NCI-H1092 (cell line): ENCODE measurements around the gene PRRT3.
"Not testable (repeated sequence)": the region's sequence is repeated elsewhere in the genome, so short reads cannot be mapped to it uniquely, and the experiment has no call there.

Experiments used
- DNase-seq: peaks from one replicate; lab custom pipeline; 2025; lab: John Stamatoyannopoulos, UW

Gene PRRT3

GRCh38 chr3:9918261-9919038, 33.8 kb downstream of the PRRT3 start:
- no peak for DNase-seq

DNA sequence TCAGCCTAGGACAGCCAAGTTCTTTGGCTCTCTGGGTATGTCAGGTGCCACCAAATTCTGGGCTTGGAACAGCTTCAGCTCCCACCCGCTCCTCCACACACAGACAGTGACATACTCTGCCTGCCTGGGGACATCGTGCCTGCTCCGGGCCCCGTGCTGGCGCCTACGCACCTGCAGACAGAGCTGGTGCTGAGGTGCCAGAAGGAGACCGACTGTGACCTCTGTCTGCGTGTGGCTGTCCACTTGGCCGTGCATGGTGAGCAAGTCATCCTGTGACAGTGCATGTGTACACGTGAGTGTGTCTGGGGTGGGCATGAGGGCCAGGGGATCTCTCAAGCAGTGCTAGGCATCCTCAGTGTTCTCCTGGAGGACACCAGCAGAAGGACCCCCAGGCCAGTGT, 34.4 kb downstream of the PRRT3 start:
- no peak for DNase-seq

DNA sequence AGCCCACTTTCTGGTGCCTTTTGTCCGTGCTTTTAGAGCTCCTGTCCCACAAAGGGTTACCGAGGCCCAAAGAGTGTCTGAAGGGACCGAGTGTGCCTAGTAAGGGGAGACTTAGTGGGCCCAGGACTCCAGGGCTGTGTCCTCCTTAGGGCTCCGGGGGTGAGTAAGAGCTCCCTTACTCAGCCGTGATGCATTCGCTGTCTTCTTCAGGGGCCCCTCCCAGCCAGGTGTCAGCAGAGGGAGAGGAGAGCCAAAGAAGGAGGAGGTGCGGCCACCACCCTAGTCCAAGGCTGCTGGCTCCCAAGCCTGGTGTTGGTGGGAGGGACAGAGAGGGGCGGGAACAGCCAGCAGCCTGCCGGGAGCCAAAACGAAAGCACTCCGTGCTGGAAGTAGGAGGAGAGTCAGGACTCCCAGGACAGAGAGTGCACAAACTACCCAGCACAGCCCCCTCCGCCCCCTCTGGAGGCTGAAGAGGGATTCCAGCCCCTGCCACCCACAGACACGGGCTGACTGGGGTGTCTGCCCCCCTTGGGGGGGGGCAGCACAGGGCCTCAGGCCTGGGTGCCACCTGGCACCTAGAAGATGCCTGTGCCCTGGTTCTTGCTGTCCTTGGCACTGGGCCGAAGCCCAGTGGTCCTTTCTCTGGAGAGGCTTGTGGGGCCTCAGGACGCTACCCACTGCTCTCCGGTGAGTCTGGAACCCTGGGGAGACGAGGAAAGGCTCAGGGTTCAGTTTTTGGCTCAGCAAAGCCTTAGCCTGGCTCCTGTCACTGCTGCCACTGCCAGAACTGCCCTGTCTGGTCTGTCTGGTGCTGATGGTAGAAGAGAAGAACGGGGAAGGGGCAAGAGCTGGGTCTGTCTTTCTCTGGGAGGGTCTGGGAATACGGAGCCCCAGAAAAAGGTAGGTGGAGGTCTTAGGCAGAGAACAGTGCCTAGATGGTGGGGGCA, 35.2 kb downstream of the PRRT3 start, which contains the start of gene IL17RC:
IL17RC (plus strand) TSS at position 365 of the 947 bp plus-strand sequence; CDS start at position 583, 218 bp downstream.
- no peak for DNase-seq

GRCh38 chr3:9916346-9916733, 35.9 kb downstream of the PRRT3 start:
- no peak for DNase-seq

DNA sequence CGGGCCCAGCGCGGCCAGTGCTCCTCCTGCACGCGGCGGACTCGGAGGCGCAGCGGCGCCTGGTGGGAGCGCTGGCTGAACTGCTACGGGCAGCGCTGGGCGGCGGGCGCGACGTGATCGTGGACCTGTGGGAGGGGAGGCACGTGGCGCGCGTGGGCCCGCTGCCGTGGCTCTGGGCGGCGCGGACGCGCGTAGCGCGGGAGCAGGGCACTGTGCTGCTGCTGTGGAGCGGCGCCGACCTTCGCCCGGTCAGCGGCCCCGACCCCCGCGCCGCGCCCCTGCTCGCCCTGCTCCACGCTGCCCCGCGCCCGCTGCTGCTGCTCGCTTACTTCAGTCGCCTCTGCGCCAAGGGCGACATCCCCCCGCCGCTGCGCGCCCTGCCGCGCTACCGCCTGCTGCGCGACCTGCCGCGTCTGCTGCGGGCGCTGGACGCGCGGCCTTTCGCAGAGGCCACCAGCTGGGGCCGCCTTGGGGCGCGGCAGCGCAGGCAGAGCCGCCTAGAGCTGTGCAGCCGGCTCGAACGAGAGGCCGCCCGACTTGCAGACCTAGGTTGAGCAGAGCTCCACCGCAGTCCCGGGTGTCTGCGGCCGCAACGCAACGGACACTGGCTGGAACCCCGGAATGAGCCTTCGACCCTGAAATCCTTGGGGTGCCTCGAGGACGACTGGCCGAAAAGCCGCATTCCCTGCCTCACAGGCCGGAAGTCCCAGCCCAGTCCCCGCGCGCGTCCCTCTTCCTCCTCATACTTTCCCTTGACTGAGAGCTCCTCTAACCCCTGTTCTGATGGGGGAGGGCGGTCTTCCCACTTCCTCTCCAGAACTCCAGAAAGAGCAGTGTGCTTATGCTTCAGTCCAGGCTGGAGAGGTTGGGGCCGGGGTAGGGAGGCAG, 36.7 kb downstream of the PRRT3 start:
- DNase-seq = no peak

DNA sequence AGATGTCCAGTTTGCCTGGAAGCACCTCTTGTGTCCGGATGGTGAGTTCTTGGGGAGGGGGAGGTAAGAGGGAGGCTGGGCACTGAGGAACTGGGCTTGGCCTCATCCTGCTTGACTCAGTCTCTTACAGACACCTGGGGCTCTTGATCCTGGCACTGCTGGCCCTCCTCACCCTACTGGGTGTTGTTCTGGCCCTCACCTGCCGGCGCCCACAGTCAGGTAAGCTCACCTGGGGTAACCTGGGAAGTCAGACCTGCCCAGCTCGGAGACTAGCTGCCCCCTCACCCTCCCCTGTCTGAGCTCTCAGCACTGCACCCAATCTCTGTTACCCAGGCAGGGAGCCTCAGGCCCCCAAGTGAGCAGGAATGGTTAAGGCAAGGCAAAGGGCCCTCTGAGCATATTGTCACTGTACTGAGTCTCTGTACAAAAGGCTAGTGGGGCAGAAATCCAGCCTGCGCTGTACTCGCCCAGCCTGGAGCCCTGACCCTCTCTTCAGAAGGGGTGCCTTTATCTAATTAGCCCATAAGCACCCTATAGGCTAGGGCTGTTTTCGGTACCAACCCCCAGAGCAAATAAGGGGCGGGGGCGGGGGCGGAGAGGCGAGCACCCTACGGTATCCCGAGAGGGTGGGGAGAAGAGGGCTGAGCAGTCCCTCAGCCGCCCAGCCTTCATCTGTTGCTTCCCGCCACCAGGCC, 37.5 kb downstream of the PRRT3 start:
- no peak for DNase-seq

- DNase-seq = no peak
Observed at GRCh38 chr3:9914011-9914410, 38.2 kb downstream of the PRRT3 start.

DNA sequence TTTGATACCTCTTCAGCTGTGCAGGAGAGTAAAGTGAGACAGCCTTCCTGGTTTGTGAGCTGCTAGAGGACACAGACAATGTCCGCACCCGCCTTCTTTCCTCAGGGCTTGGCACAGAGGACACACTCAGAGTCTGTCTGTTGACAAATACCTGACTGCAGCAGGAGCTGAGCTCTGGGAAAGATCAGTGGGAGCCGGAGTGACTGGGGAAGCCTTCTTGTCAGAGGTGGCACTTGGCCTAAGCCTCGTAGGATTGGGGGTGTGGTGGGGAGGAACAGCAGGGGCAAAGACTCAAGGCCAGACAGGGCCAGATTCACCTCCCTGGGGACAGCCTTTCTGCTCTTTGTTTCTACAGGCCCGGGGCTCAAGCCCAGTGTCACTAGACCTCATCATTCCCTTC, 38.6 kb downstream of the PRRT3 start:
- DNase-seq = no peak

DNA sequence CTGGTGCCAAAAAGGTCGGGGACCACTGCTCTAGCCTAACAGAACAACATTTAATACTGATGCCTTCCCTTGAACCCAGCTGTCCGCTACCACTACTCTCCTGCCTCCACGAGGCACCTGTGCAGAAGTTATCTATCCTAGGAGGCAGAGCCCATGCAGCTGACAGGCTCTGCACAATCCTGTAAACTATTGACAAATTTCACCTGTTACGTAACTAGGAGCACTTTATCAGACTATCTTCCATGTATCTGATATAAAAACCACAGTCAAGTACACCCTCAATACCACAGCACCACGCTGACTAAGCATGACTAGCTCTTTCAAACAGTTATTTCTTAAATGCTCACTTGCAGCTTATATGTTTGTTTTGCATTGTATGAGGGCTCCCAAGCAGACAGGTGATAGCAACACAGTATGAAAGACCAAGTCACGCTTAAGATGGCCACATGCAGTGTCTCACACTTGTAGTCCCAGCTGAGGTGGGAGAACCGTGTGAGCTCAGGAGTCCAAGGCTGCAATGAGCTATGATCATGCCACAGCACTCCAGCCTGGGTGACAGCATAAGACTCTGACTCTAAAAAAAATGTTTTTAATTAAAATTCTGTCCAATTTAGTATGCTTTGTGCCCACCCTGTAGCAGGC, 39.8 kb downstream of the PRRT3 start:
- no peak for DNase-seq

DNA sequence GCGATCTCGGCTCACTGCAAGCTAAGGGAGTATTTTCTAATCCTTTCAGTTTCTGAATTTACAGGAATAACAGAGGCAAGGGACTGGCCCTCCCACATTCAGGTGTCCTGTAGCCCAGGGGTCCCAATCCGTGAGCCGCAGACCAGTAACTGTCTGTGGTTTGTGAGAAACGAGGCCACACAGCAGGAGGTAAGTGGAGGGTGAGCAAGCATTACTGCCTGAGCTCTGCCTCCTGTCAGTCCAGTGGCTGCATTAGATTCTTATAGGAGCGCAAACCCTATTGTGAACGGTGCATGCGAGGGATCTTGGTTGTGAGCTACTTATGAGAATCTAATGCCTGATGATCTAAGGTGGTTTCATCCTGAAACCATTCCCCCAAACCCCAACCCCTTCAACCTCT, 40.3 kb downstream of the PRRT3 start:
- DNase-seq = no peak

DNA sequence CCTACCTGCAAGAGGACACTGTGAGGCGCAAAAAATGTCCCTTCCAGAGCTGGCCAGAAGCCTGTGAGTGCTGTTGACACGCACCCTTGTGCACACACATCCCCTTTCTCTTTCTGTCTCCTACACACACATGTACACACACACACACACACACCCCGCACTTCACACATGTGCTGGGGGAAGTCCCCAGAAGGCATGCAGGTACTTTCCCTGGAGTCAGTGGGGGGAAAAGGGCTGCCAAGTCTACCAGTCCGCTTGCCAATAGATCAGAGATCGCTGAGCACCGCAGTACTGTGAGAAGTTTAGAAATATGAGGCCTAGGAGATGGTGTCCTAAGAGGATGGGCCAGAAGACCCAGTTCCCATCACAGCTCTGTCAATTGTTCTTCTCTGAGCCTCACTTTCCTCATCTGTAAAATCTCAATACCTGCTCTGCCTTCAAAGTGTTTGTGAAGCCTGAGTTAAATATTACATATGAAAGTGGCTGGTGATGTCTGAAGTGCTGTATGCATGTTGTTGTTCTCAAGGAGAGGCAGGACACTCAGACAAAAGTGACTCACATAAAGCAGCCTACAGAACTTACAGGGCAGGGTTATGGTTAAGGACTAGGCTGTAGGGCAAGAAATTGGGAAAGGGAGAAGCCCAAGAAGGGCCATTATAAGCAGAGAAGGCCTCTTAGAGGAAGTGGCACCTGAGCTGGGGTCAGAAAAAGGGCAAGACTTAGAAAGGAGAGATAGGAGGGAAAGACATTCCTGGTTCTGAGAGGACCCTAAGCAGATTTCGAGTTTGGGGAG, 42.8 kb downstream of the PRRT3 start:
- no peak for DNase-seq

DNA sequence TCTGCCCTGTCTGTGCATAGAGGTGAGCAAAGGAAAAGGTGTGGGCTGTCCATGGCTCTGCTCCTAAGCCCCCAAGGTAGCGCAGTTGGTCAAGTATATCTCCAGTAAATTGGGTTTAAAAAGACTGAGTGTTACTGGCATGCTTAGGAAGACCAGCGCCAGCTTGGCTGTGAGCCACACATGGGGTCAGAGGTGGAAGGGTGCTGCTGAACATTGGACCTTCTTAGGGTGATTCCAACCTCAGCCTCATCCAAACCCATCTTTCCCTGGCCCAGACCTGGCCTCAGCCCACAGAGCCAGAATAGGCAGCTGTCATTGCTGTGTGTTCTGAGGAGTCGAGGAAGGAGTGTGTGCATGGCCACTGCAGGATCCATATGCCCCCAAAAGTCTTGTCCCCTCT, 43.9 kb downstream of the PRRT3 start:
- DNase-seq = no peak

DNA sequence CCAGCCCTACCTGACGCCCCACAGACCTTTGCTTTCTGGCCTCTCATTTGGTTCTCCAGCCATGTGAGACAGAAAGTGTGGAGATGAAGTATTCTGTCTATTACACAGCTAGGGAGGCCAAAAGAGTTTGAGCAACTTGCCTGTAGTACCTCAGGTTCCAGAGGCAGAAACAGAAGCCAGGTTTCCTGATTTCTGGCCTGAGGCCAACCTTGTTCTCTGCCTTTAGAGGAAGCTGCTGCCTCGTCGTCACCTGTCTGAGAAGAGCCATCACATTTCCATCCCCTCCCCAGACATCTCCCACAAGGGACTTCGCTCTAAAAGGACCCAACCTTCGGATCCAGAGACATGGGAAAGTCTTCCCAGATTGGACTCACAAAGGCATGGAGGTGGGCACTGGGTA, 45.7 kb downstream of the PRRT3 start:
- no peak for DNase-seq

- DNase-seq = no peak
Observed at GRCh38 chr3:9903904-9904303, 48.3 kb downstream of the PRRT3 start.

GRCh38 chr3:9903238-9903624, 49.0 kb downstream of the PRRT3 start:
- no peak for DNase-seq

GRCh38 chr3:9902372-9903237, 49.6 kb downstream of the PRRT3 start, which contains the start of gene IL17RE:
Gene IL17RE, plus strand, starts transcription at chr3:9902848. Its CDS starts 85 bp downstream, at chr3:9902933.
- DNase-seq = no peak

DNA sequence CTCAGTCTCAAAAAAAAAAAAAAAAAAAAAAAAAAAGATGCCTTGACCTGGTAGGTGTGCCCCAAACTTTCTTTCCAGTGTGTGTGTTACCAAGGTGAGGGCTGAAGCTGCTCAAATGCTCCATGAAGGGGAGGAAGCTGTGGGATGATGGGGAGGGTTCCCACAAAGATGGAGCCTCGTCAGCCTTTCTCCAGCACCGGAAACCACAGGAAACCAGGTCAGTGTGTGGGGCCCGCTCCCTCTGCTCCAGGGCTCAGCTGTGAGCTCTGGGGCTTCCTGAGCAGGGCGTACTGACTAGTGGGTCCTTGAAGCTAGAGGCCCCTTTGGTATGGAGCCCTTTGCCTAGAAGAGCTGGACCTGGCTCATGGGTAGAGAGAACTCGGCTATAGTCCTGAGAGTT, 50.2 kb downstream of the PRRT3 start:
- DNase-seq = no peak

- not testable (repeated sequence) for DNase-seq
Observed at GRCh38 chr3:9900965-9901415, 51.2 kb downstream of the PRRT3 start.

GRCh38 chr3:9899289-9899791, 52.9 kb downstream of the PRRT3 start:
- no peak for DNase-seq
